ENCODE results near the gene STAMBP.

STAMBP gene

DNA sequence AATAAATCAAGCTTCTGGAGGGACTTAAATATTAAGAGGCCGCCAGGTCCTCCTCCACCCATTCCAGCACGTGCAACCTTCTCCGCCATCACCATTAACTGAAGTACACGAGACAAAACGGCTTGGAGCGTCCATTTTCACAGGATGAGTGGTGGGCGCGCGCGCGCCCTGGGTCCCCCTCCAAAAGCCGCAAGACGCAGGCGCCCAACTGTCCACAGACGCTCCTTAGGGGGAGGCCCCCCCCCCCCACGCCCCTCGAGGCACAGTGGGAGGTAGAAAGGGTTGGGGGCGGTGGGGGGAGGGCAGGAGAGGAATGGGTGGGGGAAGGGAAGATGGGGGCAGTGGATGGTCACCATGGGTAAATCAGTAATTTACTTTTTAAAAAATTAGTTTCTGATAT, 10.5 kb upstream of the STAMBP start:
- H3K4me3 ChIP-seq (ENCODE audit: low read depth, low read length), result no peak overlapping the region
- no peak for DNase-seq (ENCODE audit: low read depth, low spot score)
- in situ Hi-C loops (cut with HindIII; ENCODE audit: low sequenced_read_pairs), result no loop called here
- TF ChIP-seq, protein P1, sequence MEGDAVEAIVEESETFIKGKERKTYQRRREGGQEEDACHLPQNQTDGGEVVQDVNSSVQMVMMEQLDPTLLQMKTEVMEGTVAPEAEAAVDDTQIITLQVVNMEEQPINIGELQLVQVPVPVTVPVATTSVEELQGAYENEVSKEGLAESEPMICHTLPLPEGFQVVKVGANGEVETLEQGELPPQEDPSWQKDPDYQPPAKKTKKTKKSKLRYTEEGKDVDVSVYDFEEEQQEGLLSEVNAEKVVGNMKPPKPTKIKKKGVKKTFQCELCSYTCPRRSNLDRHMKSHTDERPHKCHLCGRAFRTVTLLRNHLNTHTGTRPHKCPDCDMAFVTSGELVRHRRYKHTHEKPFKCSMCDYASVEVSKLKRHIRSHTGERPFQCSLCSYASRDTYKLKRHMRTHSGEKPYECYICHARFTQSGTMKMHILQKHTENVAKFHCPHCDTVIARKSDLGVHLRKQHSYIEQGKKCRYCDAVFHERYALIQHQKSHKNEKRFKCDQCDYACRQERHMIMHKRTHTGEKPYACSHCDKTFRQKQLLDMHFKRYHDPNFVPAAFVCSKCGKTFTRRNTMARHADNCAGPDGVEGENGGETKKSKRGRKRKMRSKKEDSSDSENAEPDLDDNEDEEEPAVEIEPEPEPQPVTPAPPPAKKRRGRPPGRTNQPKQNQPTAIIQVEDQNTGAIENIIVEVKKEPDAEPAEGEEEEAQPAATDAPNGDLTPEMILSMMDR (IDR thresholded peaks at IDR 0.05; ENCODE audit: low read depth, low read length), result no peak

DNA sequence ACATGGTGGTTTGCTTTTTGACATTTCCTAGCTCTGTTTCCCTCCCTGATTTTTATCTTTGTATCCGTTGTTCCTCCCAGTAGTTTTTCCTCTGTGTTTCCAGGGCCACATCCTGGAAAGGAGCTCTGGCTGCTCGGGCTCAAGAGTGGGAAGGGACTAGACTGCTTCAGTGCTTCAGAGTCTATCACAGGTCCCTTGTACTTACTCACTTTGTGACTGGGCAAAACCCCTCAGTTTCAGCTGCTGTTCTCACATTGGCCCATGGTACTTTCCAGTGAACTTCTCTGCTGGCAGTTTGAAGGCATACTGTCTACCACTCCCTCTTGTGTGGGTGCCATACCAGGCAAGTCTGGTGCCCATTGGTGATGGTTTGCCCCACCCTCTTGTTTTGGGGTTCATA, 7.5 kb upstream of the STAMBP start:
- DNase-seq (ENCODE audit: low read depth, low spot score), result no peak
- in situ Hi-C loops (cut with HindIII; ENCODE audit: low sequenced_read_pairs), result no loop called here

DNA sequence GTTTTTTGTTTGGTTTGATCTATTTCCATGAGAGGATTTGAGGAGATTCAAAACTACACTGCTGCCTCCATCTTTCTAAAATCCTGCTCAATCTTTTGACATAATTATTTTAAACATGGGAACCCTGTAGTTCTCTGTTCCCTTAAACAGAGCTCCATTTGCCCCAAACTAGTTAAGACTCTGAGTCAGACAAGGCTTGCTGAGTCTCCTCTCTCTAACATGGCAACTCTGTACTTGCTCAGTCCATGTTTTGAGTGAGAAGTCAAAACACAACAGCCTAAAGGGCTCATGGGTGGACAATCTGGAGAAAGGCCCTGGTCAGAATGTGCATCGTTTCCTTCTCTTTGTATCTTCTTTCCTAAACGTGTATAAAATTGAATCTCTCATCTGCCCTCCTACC, 7.1 kb upstream of the STAMBP start:
- in situ Hi-C loops (cut with HindIII; ENCODE audit: low sequenced_read_pairs), result no loop called here
- H3K4me3 ChIP-seq (ENCODE audit: low read depth, low read length), result no peak overlapping the region
- DNase-seq (ENCODE audit: low read depth, low spot score), result no peak
- TF ChIP-seq, protein P1 (IDR thresholded peaks at IDR 0.05; ENCODE audit: low read depth, low read length), result no peak

More for the DNA sequence above, 7.5 kb upstream of the STAMBP start:
- TF ChIP-seq, protein P1 (IDR thresholded peaks at IDR 0.05; ENCODE audit: low read depth, low read length), result no peak
- no peak overlapping the region for H3K4me3 ChIP-seq (ENCODE audit: low read depth, low read length)

DNA sequence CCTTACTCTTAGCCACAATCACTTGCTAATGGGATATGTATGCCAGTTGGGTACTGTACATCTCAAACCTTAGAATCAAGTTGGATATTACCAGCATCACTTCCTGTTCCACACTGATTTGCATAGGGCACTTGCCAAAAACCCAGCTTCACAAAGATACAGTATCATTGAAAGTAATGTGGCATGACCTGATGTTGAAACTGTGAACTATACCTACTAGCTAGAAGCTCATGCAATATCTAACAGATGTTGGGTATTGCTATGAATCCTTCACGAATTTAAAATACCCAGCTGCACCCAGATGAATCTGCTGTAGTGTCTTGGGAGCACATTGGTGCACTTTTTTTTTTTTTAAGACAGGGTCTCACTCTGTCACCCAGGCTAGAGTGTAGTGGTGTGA, 6.5 kb upstream of the STAMBP start:
- no peak overlapping the region for H3K4me3 ChIP-seq (ENCODE audit: low read depth, low read length)
- DNase-seq (ENCODE audit: low read depth, low spot score), result no peak
- in situ Hi-C loops (cut with HindIII; ENCODE audit: low sequenced_read_pairs), result no loop called here
- TF ChIP-seq, protein P1 (IDR thresholded peaks at IDR 0.05; ENCODE audit: low read depth, low read length), result no peak

DNA sequence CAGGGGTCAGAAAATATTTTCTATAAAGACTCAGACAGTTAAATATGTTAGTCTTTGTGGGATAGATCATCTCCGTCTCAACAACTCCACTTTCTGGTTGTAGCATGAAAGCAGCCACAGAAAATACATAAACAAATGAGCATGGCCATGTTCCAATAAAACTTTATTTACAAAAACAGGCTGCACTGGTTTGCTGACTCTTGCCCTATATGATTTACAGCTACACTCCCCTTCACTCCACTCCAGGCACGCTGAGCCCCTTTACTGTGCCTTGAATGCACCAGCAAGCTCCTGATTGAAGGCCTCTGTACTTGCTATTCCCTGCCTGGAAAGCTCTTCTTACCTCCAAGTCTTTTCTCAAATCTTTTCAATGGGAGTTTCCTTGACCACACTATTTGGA, 5.8 kb upstream of the STAMBP start:
- no peak for DNase-seq (ENCODE audit: low read depth, low spot score)
- in situ Hi-C loops (cut with HindIII; ENCODE audit: low sequenced_read_pairs), result no loop called here
- TF ChIP-seq, protein P1 (IDR thresholded peaks at IDR 0.05; ENCODE audit: low read depth, low read length), result no peak
- H3K4me3 ChIP-seq (ENCODE audit: low read depth, low read length), result no peak overlapping the region

DNA sequence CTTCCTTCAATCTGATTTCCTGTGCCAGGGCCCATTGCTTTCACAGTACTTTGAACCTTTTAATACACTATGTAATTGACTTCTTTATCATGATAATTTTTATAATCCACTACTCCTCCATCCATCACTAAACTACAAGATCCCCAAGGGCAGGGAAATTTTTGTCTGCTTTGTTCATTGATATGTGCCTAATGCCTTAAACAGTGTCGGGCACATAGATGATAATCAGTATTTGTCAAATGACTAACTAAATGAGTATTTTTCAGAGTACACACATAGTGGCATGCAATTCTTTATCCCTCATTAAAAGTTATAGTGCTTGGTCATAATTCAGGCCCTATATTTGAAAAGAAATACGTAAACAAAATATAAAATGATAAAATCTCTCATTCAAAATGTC, 5.3 kb upstream of the STAMBP start:
- in situ Hi-C loops (cut with HindIII; ENCODE audit: low sequenced_read_pairs), result no loop called here
- TF ChIP-seq, protein P1 (IDR thresholded peaks at IDR 0.05; ENCODE audit: low read depth, low read length), result no peak
- H3K4me3 ChIP-seq (ENCODE audit: low read depth, low read length), result no peak overlapping the region
- no peak for DNase-seq (ENCODE audit: low read depth, low spot score)

Measured in astrocyte of the spinal cord (primary cell).